Stomach (tissue), 9 donors: Measurements from ENCODE around the gene OLFM1. TPM values are rescaled to one million over a fixed set of nuclear protein-coding genes. Genes with fewer than 3 reads are reported as not detected.

ENCODE experiments used
- DNase-seq, 2 donors: peaks; one replicate each; pipeline versions ENCODE4 v3.0.0 to v3.0.0-alpha.2; 2013 to 2019
- H3K27ac ChIP-seq, 5 donors: fragments of 200-600 bp in 4 of 5; sonication (generic) in 4 of 5; one replicate each; pipeline ENCODE4 v1.5.1; 2013 to 2019; ENCODE audit warnings: mild to moderate bottlenecking in 1 of 5, moderate library complexity in 1 of 5
- H3K27me3 ChIP-seq, 3 donors: fragments of 200-600 bp; sonication (generic); one replicate each; pipeline ENCODE4 v1.5.1; 2017 to 2019; ENCODE audit warnings: mixed run types in 1 of 3
- H3K36me3 ChIP-seq, 4 donors: fragments of 200-600 bp; sonication (generic); 1 replicate in 3 of 4; 2 replicates in 1 of 4; pipeline ENCODE4 v1.5.1; 2016 to 2019
- H3K4me1 ChIP-seq, 4 donors: fragments of 200-600 bp; sonication (generic); one replicate each; pipeline ENCODE4 v1.5.1; 2016 to 2019
- H3K4me3 ChIP-seq, 4 donors: fragments of 200-600 bp; sonication (generic) in 3 of 4; one replicate each; pipeline ENCODE4 v1.5.1; 2016 to 2019; ENCODE audit warnings: mild to moderate bottlenecking in 1 of 4
- H3K9me3 ChIP-seq, 4 donors: fragments of 200-600 bp; sonication (generic); one replicate each; pipeline ENCODE4 v1.5.1; 2016 to 2019
- CTCF ChIP-seq, 7 experiments: fragments of 450-650 bp in 4 of 7; fragments of 200-600 bp in 3 of 7; sonication (generic) in 3 of 7; IDR thresholded peaks; one replicate each; pipeline ENCODE4 v1.5.1; 2016 to 2019; ENCODE audit warnings: antibody characterized with exemption in 7 of 7, control low read depth in 2 of 7, mild to moderate bottlenecking in 1 of 7
- EP300 ChIP-seq: sonication (generic); formaldehyde crosslinking; IDR thresholded peaks from one replicate; pipeline ENCODE4 v1.6.1; 2017; ENCODE audit warnings: antibody characterized with exemption
- POLR2A ChIP-seq, 4 donors: fragments of 450-650 bp; IDR thresholded peaks; one replicate each; pipeline ENCODE4 v1.6.1; 2016; ENCODE audit warnings: antibody characterized with exemption in 4 of 4, control low read depth in 2 of 4, mild to moderate bottlenecking in 1 of 4, moderate library complexity in 1 of 4
- POLR2AphosphoS5 ChIP-seq, 3 donors: sonication (generic); formaldehyde crosslinking; IDR thresholded peaks; one replicate each; pipeline ENCODE4 v1.6.1; 2016; ENCODE audit warnings: antibody characterized with exemption in 3 of 3
- WGBS, 5 donors: extraction: QIAGEN DNeasy Blood & Tissue Kit in 3 of 5; methylation state at CpG; one replicate each; pipeline versions ENCODE4 v1.1.5 to v1.1.7; 2013 to 2018; 5-methylcytosine and 5-hydroxymethylcytosine counted together
- intact Hi-C: fragments of 100-400 bp; cut with DNase I; formaldehyde crosslinking; loops from one replicate; pipeline ENCODE4 v1.15.1; 2023; ENCODE audit warnings: low total_unique reads
- polyA plus RNA-seq, 3 donors: library from polyadenylated mRNA; stranded (reverse); fragments of 200-250 nt; gene quantifications; one replicate each; pipeline ENCODE4 v1.2.3, GENCODE V29; 2013
- total RNA-seq, 5 donors: library from RNA; depleted of rRNA; stranded (reverse); fragments of >200 nt; gene quantifications; one replicate each; pipeline versions ENCODE4 v1.1.0 to v1.2.3, GENCODE V29; 2014 to 2016
- donor health status: healthy with polysubstance abuse.
- donor health status: Bipolar disorder and iron deficiency.
- donor health status: healthy.

Gene OLFM1
- total and polyA plus RNA-seq, 8 donors = 0.29 to 58.3 (median 10.5) TPM; not detected in 1

- intact Hi-C loops = loop anchor here (5.0 kb wide), 1 partner anchor 268 kb away; no protein-coding TSS in a partner anchor
These were observed 7.8 kb upstream of the OLFM1 start for GRCh38 chr9:135079676-135080075.

GRCh38 chr9:135080286-135081263 lies 6.9 kb upstream of the OLFM1 start:
- peaks cover 4 to 27% (median 18%) of the 10 kb centered on the region in 4 donors for H3K4me1 ChIP-seq
- no peak overlapping the region for H3K4me3 ChIP-seq
- no peak overlapping the region for H3K27ac ChIP-seq
- intact Hi-C loops = loop anchor here (5.0 kb wide), 1 partner anchor 267 kb away; no protein-coding TSS in a partner anchor
- H3K36me3 ChIP-seq = no peaks in the 10 kb centered on the region
- no peaks in the 10 kb centered on the region for H3K9me3 ChIP-seq
- no peak for DNase-seq
- 75 to 79% (median 77%) methylated on average over 26 of the region's 26 CpGs for WGBS, 5 donors
- no peak for TF ChIP-seq CTCF (IDR thresholded peaks at IDR 0.05)
- TF ChIP-seq POLR2A (IDR thresholded peaks at IDR 0.05) = no peak
- TF ChIP-seq EP300 = no peak
- no peak for TF ChIP-seq POLR2AphosphoS5 (IDR thresholded peaks at IDR 0.05)
- peaks cover 0 to 61% (median 14%) of the 10 kb centered on the region in 3 donors for H3K27me3 ChIP-seq

More at GRCh38 chr9:135079676-135080075, 7.8 kb upstream of the OLFM1 start:
- H3K4me1 ChIP-seq = peaks cover 0 to 31% (median 25%) of the 10 kb centered on the region in 4 donors
- WGBS, 5 donors = 75 to 84% (median 78%) methylated on average over 8 of the region's 8 CpGs
- no peaks in the 10 kb centered on the region for H3K36me3 ChIP-seq
- DNase-seq = peak in 1 of 2 donors; percentile 22
- peaks cover 0 to 61% (median 23%) of the 10 kb centered on the region in 3 donors for H3K27me3 ChIP-seq
- H3K27ac ChIP-seq = no peak overlapping the region
- no peaks in the 10 kb centered on the region for H3K9me3 ChIP-seq
- no peak overlapping the region for H3K4me3 ChIP-seq
- TF ChIP-seq CTCF (IDR thresholded peaks at IDR 0.05) = no peak
- no peak for TF ChIP-seq POLR2A (IDR thresholded peaks at IDR 0.05)
- TF ChIP-seq EP300 = no peak
- no peak for TF ChIP-seq POLR2AphosphoS5 (IDR thresholded peaks at IDR 0.05)

DNA sequence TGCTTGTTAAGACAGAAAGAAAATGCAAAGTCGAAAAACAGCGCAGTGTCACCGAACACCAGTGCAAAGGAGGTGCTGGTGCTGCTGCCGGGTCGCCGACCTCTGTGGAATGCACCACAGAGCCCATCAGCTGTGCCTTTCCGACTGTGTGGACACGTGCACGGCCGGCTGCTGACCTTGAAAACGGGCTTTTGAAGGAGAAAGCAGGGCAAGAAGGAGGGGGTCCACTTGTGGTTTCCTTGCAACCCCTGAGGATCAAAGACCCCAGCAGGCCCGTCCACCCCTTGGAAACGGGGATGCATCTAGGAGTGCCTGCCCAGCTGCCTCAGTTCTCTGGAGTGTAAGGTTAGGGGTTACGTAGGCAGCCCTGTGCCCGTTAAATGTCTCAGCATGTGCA lies 6.2 kb upstream of the OLFM1 start:
- intact Hi-C loops = loop anchor here (5.0 kb wide), 1 partner anchor 266 kb away; no protein-coding TSS in a partner anchor
- Histone ChIP-seq H3K27ac (no peak overlapping the region), H3K4me1 (peaks cover 10 to 27% (median 19%) of the 10 kb centered on the region in 4 donors), H3K4me3 (no peak overlapping the region), H3K36me3 (no peaks in the 10 kb centered on the region), H3K9me3 (no peaks in the 10 kb centered on the region), H3K27me3 (peaks cover 0 to 61% (median 8%) of the 10 kb centered on the region in 3 donors)
- TF ChIP-seq POLR2AphosphoS5 (IDR thresholded peaks at IDR 0.05) (no peak), CTCF (IDR thresholded peaks at IDR 0.05) (no peak), EP300 (no peak), POLR2A (IDR thresholded peaks at IDR 0.05) (no peak)
- DNase-seq = no peak
- 74 to 85% (median 81%) methylated on average over 15 of the region's 15 CpGs for WGBS, 5 donors

GRCh38 chr9:135081731-135082130 lies 5.7 kb upstream of the OLFM1 start:
- H3K4me3 ChIP-seq = no peak overlapping the region
- TF ChIP-seq CTCF (IDR thresholded peaks at IDR 0.05) = no peak
- no peak for TF ChIP-seq POLR2AphosphoS5 (IDR thresholded peaks at IDR 0.05)
- no peak for TF ChIP-seq POLR2A (IDR thresholded peaks at IDR 0.05)
- TF ChIP-seq EP300 = no peak
- WGBS, 5 donors = 81 to 91% (median 82%) methylated on average over 16 of the region's 16 CpGs
- DNase-seq = no peak
- no peaks in the 10 kb centered on the region for H3K9me3 ChIP-seq
- peaks cover 15 to 27% (median 21%) of the 10 kb centered on the region in 4 donors for H3K4me1 ChIP-seq
- no peaks in the 10 kb centered on the region for H3K36me3 ChIP-seq
- H3K27ac ChIP-seq = no peak overlapping the region
- peaks cover 0 to 61% (median 10%) of the 10 kb centered on the region in 3 donors for H3K27me3 ChIP-seq
- intact Hi-C loops = loop anchor here (5.0 kb wide), 1 partner anchor 266 kb away; no protein-coding TSS in a partner anchor
